HG02588 (cell line): ENCODE results near the gene GAS6.

Source experiments
- ATAC-seq: cut with Tn5 transposase; IDR thresholded peaks from one replicate; pipeline ENCODE4 v1.9.1; 2021; ENCODE audit warnings: mild to moderate bottlenecking, moderate library complexity; ENCODE audit not compliant: unreplicated experiment

Gene GAS6

GRCh38 chr13:113812178-113813040, 51.5 kb downstream of the GAS6 start:
- ATAC-seq = no peak

- no peak for ATAC-seq
These were observed 52.6 kb downstream of the GAS6 start for GRCh38 chr13:113811081-113811928.

- no peak for ATAC-seq
These were observed 53.2 kb downstream of the GAS6 start for GRCh38 chr13:113810640-113811039.

GRCh38 chr13:113809934-113810333, 53.9 kb downstream of the GAS6 start:
- ATAC-seq = no peak

- no peak for ATAC-seq
These were observed 55.6 kb downstream of the GAS6 start for GRCh38 chr13:113808058-113808834.

- ATAC-seq = no peak
These were observed 57.4 kb downstream of the GAS6 start for GRCh38 chr13:113806526-113806925.

- ATAC-seq = no peak
These were observed 57.8 kb downstream of the GAS6 start for GRCh38 chr13:113806104-113806471.

- no peak for ATAC-seq
These were observed 58.3 kb downstream of the GAS6 start for GRCh38 chr13:113805431-113806103.

- no peak for ATAC-seq
These were observed 59.0 kb downstream of the GAS6 start for GRCh38 chr13:113804703-113805430.

GRCh38 chr13:113804017-113804702, 59.7 kb downstream of the GAS6 start:
- ATAC-seq = no peak

GRCh38 chr13:113803409-113804016, 60.4 kb downstream of the GAS6 start:
- no peak for ATAC-seq

GRCh38 chr13:113802761-113803160, 61.1 kb downstream of the GAS6 start:
- no peak for ATAC-seq

GRCh38 chr13:113802090-113802531, 61.8 kb downstream of the GAS6 start:
- no peak for ATAC-seq

- no peak for ATAC-seq
These were observed 62.5 kb downstream of the GAS6 start for GRCh38 chr13:113801289-113801961.

- ATAC-seq = no peak
These were observed 63.3 kb downstream of the GAS6 start for GRCh38 chr13:113800576-113800926.

GRCh38 chr13:113798200-113798811, 65.6 kb downstream of the GAS6 start:
- ATAC-seq = no peak

- ATAC-seq = no peak
These were observed 66.8 kb downstream of the GAS6 start for GRCh38 chr13:113796964-113797676.
